Cardiac muscle cell (in vitro differentiated cells and primary cell): ENCODE measurements around the gene DOP1B. TPM values are rescaled to one million over a fixed set of nuclear protein-coding genes. Genes with fewer than 3 reads are reported as not detected.
"Not testable (repeated sequence)": the region's sequence is repeated elsewhere in the genome, so short reads cannot be mapped to it uniquely, and the experiment has no call there.

Experiments used
- DNase-seq, 2 donors: peaks; one replicate each; pipeline versions ENCODE4 v3.0.0 to v3.0.0-alpha.2; 2010 to 2017; ENCODE audit warnings: low read depth in 1 of 2, low spot score in 1 of 2
- H3K27ac ChIP-seq: fragments of 200-600 bp; sonication (generic); 2 replicates; pipeline ENCODE4 v1.5.1; 2016
- H3K27me3 ChIP-seq: fragments of 200-600 bp; sonication (generic); 2 replicates; pipeline ENCODE4 v1.6.0; 2016; ENCODE audit warnings: control low read depth
- H3K36me3 ChIP-seq: fragments of 200-600 bp; sonication (generic); 2 replicates; pipeline ENCODE4 v1.5.1; 2016; ENCODE audit warnings: control low read depth
- H3K4me1 ChIP-seq: fragments of 200-600 bp; sonication (generic); 2 replicates; pipeline ENCODE4 v1.8.1; 2017; ENCODE audit warnings: low read depth, mild to moderate bottlenecking, mixed run types
- H3K4me3 ChIP-seq: fragments of 200-600 bp; sonication (generic); 2 replicates; pipeline ENCODE4 v1.5.1; 2016; ENCODE audit warnings: mild to moderate bottlenecking
- H3K9me3 ChIP-seq: fragments of 200-600 bp; sonication (generic); 2 replicates; pipeline ENCODE4 v1.5.1; 2017; ENCODE audit warnings: low read depth, mild to moderate bottlenecking, control low read depth
- CTCF ChIP-seq: IDR thresholded peaks from 2 replicates; pipeline ENCODE4 v1.5.1; 2012; ENCODE audit warnings: low read depth, mild to moderate bottlenecking, low read length
- polyA plus RNA-seq: library from polyadenylated mRNA; unstranded; fragments of >200 nt; fragmentation: Nextera tagmentation; extraction: Ambion mirVana; gene quantifications from 2 replicates; pipeline ENCODE4 v1.2.1, GENCODE V29; 2016
- total RNA-seq: library from RNA; depleted of rRNA; stranded (reverse); fragments of >200 nt; gene quantifications from 2 replicates; pipeline ENCODE4 v1.2.3, GENCODE V29; 2016

Gene DOP1B
- total and polyA plus RNA-seq, 2 experiments from 2014 or later, result 3.3 to 6.9 TPM

DNA sequence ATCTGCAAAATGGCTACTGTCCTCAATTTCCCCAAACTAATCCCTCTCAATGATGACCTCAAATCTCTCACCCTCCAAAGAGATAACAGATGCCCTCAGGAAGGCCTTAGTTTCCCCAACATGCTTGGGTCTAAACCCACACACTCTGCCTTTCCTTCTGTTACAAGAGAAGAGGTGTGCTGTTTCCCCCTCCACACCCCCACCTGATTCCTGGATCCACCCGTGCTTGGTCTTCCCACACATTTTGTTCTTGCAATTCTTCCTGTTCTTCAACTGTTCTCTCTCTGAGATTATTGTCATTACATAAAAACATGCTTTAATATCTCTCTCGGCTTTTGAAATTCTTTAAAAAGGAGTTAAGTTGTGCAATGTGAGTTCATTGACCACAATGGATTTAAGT lies 27.4 kb upstream of the DOP1B start:
- no peak for DNase-seq
- Histone ChIP-seq H3K4me1 (no peaks in the 10 kb centered on the region), H3K36me3 (no peaks in the 10 kb centered on the region), H3K27me3 (peaks cover 34% of the 10 kb centered on the region), H3K27ac (no peak overlapping the region), H3K9me3 (no peaks in the 10 kb centered on the region), H3K4me3 (no peak overlapping the region)
- no peak for TF ChIP-seq CTCF

GRCh38 chr21:36130414-36130762 lies 26.2 kb upstream of the DOP1B start:
- not testable (repeated sequence) for DNase-seq, H3K9me3 ChIP-seq, H3K36me3 ChIP-seq, H3K4me1 ChIP-seq, H3K27ac ChIP-seq
- Histone ChIP-seq H3K27me3 (peaks cover 46% of the 10 kb centered on the region), H3K4me3 (peak overlapping the region; percentile 24)

DNA sequence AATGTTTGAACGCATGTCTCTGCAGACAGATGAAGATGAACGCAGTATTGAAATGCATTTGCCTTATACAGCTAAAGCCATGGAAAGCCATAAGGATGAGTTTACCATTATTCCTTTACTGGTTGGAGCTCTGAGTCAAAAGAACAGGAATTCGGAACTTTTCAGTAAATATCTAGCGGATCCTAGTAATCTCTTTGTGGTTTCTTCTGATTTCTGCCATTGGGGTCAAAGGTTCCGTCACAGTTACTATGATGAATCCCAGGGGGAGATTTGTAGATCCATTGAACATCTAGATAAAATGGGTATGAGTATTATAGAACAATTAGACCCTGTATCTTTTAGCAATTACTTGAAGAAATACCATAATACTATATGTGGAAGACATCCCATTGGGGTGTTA lies 25.8 kb upstream of the DOP1B start:
- H3K27me3 ChIP-seq, result peaks cover 50% of the 10 kb centered on the region
- not testable (repeated sequence) for H3K9me3 ChIP-seq, DNase-seq, H3K36me3 ChIP-seq, H3K27ac ChIP-seq, H3K4me1 ChIP-seq, H3K4me3 ChIP-seq

DNA sequence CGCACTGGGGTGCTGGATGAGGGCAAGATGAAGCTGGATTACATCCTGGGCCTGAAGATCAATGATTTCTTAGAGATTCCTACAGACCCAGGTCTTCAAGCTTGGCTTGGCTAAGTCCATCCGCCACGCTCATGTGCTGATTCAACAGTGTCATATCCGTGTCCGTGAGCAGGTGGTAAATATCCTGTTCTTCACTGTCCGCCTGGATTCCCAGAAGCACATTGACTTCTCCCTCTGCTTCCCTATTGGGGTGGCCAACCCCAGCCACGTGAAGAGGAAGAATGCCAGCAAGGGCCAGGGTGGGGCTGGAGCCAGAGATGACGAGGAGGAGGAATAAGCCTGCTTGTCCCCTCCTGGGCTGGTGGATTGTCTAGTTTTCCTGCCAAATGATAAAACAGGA lies 23.9 kb upstream of the DOP1B start:
- TF ChIP-seq CTCF, result no peak
- H3K36me3 ChIP-seq, result no peaks in the 10 kb centered on the region
- no peak overlapping the region for H3K4me3 ChIP-seq
- no peak for DNase-seq
- no peak overlapping the region for H3K27ac ChIP-seq
- no peaks in the 10 kb centered on the region for H3K9me3 ChIP-seq
- peaks cover 69% of the 10 kb centered on the region for H3K27me3 ChIP-seq
- peaks cover 4% of the 10 kb centered on the region for H3K4me1 ChIP-seq

- peak in 1 of 2 donors; percentile 77 for DNase-seq
- Histone ChIP-seq H3K36me3 (no peaks in the 10 kb centered on the region), H3K4me1 (peaks cover 4% of the 10 kb centered on the region), H3K27me3 (peaks cover 86% of the 10 kb centered on the region), H3K9me3 (no peaks in the 10 kb centered on the region), H3K4me3 (peak within 1 kb of the TSS; percentile 31), H3K27ac (no peak within 1 kb of the TSS)
- no peak for TF ChIP-seq CTCF
Observed at GRCh38 chr21:36134803-36135390, 21.7 kb upstream of the DOP1B start, which contains the start of gene CBR3. CBR3 (plus strand) TSS chr21:36135079; CDS start chr21:36135193, 114 bp downstream.

DNA sequence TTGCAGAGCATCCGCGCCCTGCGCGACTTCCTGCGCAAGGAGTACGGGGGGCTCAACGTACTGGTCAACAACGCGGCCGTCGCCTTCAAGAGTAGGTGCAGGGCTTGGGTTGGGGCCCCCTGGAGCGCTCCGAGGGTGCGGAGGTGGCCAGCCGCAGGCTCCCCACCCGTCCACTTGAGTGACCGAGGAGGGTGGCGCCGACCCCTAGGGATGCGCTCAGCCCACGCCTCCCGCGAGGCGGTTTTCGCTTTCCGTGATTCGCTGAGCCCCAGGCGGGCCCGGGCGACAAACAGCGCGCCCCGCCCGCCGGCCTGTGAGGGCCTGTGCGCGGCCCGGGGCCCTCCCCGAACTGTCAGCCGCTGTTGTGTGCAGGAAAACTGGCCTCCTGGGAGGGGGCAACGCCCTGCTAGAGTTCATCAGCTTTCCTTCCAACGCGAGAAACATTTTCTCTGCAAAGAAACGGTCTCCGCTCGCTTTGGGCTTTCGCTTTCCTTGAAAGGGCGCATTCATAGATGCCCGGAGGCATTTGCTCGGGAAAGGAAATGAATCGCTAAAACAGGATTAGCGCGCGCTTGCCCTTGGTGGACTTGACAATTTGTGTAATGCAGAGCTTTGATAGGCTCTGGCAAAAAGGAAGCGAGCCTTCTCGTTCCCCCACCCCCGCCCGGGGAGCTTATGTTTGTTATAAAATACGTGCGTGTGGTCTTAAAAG lies 21.1 kb upstream of the DOP1B start:
- no peak for TF ChIP-seq CTCF
- Histone ChIP-seq H3K27me3 (peaks cover 86% of the 10 kb centered on the region), H3K36me3 (no peaks in the 10 kb centered on the region), H3K9me3 (no peaks in the 10 kb centered on the region), H3K4me3 (peak overlapping the region; percentile 31), H3K27ac (no peak overlapping the region), H3K4me1 (peaks cover 4% of the 10 kb centered on the region)
- peak; percentile 52 to 81 for DNase-seq

- H3K36me3 ChIP-seq, H3K4me3 ChIP-seq, H3K27ac ChIP-seq, H3K9me3 ChIP-seq, H3K4me1 ChIP-seq, DNase-seq: not testable (repeated sequence)
- peaks cover 58% of the 10 kb centered on the region for H3K27me3 ChIP-seq
Observed at GRCh38 chr21:36139791-36140190, 16.8 kb upstream of the DOP1B start.
